ENCODE measurements around the gene ZNF688.
A peak's percentile ranks its signal among the peaks of the same experiment; 100 is the strongest.
"Not testable (repeated sequence)": the region's sequence is repeated elsewhere in the genome, so short reads cannot be mapped to it uniquely, and the experiment has no call there.

ZNF688 gene

GRCh38 chr16:30535106-30535776, 36.3 kb downstream of the ZNF688 start:
- DNase-seq (ENCODE audit: low read depth in 2 of 3, low spot score in 1 of 3) = peak in 1 of 3 donors; percentile 44

- peak; percentile 85 to 87 (median 87) for DNase-seq (ENCODE audit: low read depth in 2 of 3, low spot score in 1 of 3)
These were observed 37.0 kb downstream of the ZNF688 start, which contains the start of gene ZNF747 for GRCh38 chr16:30534368-30535105. Gene ZNF747 (minus strand): TSS chr16:30534858. CDS start chr16:30534679, 179 bp downstream.

- no peak for DNase-seq (ENCODE audit: low read depth in 2 of 3, low spot score in 1 of 3)
These were observed 37.7 kb downstream of the ZNF688 start for GRCh38 chr16:30533748-30534367.

GRCh38 chr16:30533146-30533522, 38.4 kb downstream of the ZNF688 start:
- no peak for DNase-seq (ENCODE audit: low read depth in 2 of 3, low spot score in 1 of 3)

DNA sequence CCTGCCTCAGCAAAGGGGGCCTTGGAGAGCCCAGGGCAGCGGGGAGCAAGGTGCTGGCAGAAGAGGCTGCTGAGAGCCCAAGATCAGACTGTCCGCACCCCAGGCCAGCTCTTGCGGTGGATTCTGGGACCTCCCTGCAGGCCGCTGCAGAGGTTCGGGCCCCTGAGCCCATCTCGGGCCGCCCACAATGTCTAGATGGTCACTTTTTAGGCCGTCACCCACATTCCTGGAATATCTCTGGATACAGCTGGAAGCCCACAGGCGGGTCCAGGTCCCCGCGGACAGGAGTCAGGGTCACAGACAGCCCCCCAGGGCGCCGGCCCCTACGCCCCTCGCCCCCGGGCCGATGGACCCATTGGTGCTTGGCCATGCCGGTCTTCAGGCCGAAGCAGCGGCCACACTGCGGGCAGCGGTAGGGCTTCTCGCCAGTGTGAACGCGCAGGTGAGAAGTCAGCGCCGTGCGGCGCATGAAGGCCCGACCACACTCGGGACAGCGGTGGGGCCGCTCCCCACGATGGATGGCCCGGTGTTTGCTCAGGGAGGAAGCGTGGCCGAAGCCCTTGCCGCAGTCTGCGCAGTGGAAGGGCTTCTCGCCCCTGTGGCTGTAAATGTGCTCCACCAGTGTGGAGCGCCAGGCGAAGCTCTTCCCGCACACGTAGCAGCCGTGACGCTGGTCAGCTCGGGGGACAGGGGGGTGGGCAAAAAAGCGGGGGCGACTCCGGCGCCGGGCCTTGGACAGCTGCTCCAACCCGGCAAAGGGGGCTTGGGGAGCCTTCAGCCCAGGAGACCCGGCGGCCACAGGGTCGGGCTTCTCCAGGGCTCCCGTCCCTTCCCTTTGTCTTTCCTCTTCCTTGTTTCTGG, 39.0 kb downstream of the ZNF688 start:
- no peak for DNase-seq (ENCODE audit: low read depth in 2 of 3, low spot score in 1 of 3)

- DNase-seq (ENCODE audit: low read depth in 2 of 3, low spot score in 1 of 3) = no peak
These were observed 41.1 kb downstream of the ZNF688 start for GRCh38 chr16:30530163-30531037.

DNA sequence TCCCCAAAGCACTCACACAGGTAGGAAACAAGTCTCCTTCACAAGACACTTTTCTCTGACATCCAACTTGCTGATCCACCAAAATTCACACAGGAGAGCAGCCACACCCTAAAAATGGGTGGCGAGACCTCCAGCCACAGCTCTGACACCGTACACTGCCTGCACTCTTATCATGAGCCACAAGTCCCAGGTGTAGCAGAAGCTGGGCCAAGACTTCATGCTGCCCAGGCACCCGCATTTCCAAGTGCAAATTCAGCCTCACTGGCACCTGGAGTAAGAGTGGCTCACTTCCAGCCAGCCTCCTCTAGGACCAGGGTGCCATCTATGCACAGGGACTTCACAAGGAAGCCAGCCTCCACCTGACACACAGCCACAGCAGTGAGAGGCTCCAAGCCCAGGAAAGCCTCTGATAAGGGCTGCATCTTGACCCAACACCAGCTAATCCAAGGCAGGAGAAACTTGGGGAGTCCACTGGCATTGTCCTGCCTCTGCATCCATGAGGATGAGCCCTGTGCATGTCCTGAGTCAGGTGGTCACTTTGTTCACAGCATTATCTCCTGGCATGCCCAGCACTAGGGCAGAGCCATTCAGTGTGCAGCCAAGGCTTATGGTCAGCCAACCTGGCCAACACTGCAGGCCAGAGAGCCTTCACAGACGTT, 42.6 kb downstream of the ZNF688 start:
- no peak for DNase-seq (ENCODE audit: low read depth in 2 of 3, low spot score in 1 of 3)

DNA sequence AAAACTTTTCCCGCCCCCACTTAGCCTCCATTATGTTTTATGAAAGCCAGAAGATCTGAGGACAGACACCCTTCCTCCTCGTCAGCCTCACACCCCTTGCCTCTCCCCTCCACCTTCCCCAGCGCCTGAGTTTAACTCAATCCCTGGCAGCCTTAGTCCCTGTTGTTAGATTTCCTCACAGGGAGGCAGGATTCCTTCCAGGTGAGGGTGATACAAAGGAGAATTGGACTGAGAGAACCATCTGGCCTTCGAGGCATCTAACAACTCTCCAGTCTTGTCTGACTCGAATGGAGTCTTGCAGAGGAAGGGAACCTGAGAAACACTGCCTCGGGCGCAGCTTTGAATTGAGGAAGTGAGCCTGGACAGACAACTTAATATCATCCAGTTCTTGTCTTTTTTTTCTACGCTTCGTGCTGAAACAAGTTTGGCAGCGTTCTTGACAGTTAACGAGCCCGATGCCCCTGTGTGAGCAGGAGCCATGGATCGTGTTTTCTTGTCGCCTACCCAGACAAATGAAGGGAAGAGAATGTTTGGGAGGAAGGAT, 43.8 kb downstream of the ZNF688 start:
- DNase-seq (ENCODE audit: low read depth in 2 of 3, low spot score in 1 of 3) = no peak

DNA sequence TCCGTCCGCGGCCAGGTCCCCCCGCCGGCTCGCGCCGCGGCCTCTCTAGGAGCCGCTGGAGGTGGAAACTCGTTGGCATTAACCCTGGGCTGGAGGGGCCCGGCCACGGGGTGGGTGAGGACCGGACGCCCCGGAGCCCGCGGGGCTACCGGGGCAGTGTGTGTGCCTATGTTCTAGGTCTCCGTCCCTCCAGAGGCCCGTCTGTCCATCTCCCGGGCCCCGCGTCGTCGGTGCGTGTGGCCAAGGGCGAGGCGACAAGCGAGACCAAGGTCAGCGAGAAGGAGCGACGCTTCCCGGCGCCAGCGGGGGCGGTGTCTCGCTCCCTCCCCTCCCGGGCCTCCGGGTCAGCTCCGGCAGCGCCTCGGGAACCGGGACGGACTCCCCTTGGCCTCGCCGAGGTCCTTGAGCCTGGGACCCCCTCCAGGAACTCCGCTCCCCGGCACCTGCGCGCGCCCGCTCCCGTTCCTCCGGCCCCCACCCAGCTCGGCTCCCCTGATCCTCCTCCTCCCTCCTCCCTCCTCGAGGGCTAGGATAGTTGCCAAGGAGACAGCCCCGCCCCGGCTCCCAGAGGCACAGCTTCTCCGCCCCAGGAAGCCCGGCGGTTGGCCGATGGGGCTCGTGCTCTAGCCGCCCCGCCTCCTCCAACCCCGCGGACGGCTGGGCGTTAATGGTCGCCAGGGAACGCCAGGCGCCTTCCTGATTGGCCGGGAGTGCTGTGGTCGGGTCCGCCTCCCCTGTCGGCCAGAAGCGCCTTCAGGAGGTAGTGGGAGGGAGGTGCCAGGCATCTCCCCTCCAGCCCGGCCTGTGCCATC, 44.5 kb downstream of the ZNF688 start:
- DNase-seq (ENCODE audit: low read depth in 2 of 3, low spot score in 1 of 3) = peak; percentile 89 to 98 (median 94)

GRCh38 chr16:30526137-30526822, 45.2 kb downstream of the ZNF688 start, which contains the start of gene ZNF768:
Gene ZNF768 (minus strand): TSS chr16:30526566. CDS start chr16:30526413, 153 bp downstream.
- peak in 1 of 3 donors; percentile 20 for DNase-seq (ENCODE audit: low read depth in 2 of 3, low spot score in 1 of 3)

GRCh38 chr16:30525844-30526136, 45.7 kb downstream of the ZNF688 start:
- DNase-seq (ENCODE audit: low read depth in 2 of 3, low spot score in 1 of 3) = no peak

DNA sequence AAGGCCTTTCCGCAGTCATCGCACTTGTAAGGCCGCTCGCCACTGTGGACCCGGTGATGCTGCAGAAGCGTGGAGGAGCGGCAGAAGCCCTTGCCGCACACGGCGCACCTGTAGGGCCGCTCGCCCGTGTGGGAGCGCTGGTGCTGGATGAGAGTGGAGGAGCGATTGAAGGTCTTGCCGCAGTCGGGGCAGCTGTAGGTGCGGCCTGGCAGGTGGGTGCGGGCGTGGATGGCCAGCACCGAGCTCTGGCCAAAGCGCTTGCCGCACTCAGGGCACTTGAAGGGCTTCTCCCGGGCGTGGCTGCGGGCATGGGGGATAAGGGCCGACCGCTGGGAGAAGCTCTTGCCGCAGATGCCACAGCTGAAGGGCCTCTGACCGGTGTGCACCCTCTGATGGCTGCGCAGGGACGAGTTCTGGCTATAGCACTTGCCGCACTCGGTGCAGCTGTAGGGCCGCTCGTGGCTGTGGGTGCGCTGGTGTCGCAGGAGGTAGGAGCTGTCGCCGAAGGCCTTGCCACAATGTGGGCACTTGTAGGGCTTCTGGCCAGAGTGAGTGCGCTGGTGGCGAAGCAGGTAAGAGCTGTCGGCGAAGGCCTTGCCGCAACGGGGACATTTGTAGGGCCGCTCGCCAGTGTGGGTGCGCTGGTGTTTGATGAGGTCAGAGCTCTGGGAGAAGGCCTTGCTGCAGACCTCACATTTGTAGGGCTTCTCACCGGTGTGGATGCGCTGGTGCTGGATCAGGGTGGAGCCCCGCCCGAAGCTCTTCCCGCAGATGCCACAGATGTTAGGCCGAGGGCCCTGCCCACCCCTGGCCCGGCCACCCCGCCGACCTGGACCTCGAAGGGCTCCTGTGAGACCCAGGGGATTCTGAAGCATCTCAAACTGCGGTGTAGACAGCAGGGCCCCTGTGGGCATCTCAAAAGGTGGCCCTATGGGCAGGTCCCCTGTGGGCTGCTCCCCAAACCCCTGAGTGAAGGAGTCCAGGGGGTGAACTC, 46.6 kb downstream of the ZNF688 start:
- DNase-seq (ENCODE audit: low read depth in 2 of 3, low spot score in 1 of 3) = no peak

GRCh38 chr16:30523768-30524574, 47.5 kb downstream of the ZNF688 start:
- no peak for DNase-seq (ENCODE audit: low read depth in 2 of 3, low spot score in 1 of 3)

GRCh38 chr16:30522702-30523463, 48.6 kb downstream of the ZNF688 start:
- not testable (repeated sequence) for DNase-seq (ENCODE audit: low read depth in 2 of 3, low spot score in 1 of 3)
